ENCODE data around the gene PNKP.

GRCh38 chr19:49906879-49907564, 39.6 kb upstream of the PNKP start:
- TF ChIP-seq CTCF (IDR thresholded peaks at IDR 0.05; ENCODE audit: low read depth, low read length, poor library complexity, severe bottlenecking) (no peak), EZH2phosphoT487 (IDR thresholded peaks at IDR 0.05; ENCODE audit: borderline replicate concordance, low read length) (no peak)
